Bronchial epithelial cell (primary cell): Measurements from ENCODE around the gene KRTAP5-2. TPM values are rescaled to one million over a fixed set of nuclear protein-coding genes. Genes with fewer than 3 reads are reported as not detected.
"Not testable (repeated sequence)": the region's sequence is repeated elsewhere in the genome, so short reads cannot be mapped to it uniquely, and the experiment has no call there.

Experiments used
- DNase-seq: peaks from one replicate; pipeline ENCODE4 v3.0.0-alpha.2; 2010; ENCODE audit warnings: low read depth
- FAIRE-seq: peaks from 2 replicates; lab custom pipeline; 2011; peaks lifted over from hg19 to GRCh38; lab: Jason Lieb, UNC
- H3K27me3 ChIP-seq: 2 replicates; pipeline ENCODE4 v1.5.1; 2011; ENCODE audit warnings: low read length; ENCODE audit not compliant: control insufficient read depth, insufficient read depth
- H3K36me3 ChIP-seq: 2 replicates; pipeline ENCODE4 v1.5.1; 2011; ENCODE audit warnings: low read length; ENCODE audit not compliant: control insufficient read depth, insufficient read depth
- H3K4me3 ChIP-seq: 2 replicates; pipeline ENCODE4 v1.5.1; 2011; ENCODE audit warnings: mild to moderate bottlenecking, low read depth, low read length, control low read depth
- total RNA-seq: library from RNA; depleted of rRNA; stranded (reverse); fragments of >200 nt; gene quantifications from 2 replicates; pipeline ENCODE4 v1.2.1, GENCODE V29; 2014
- TF ChIP-seq, protein P1 (sequence below): IDR thresholded peaks from 2 replicates; pipeline ENCODE4 v1.5.1; 2011; ENCODE audit warnings: mild to moderate bottlenecking, moderate library complexity, low read length, control low read depth, inconsistent platforms; ENCODE audit not compliant: insufficient read depth, severe bottlenecking

Gene KRTAP5-2
- total RNA-seq, 1 donor from 2014 or later, result not detected

GRCh38 chr11:1597331-1597993 is 632 bp downstream of the KRTAP5-2 start:
- Histone ChIP-seq H3K36me3 (no peaks in the 10 kb centered on the region), H3K27me3 (peaks cover 5% of the 10 kb centered on the region), H3K4me3 (no peak overlapping the region)
- DNase-seq (no peak), FAIRE-seq (peak; percentile 52)
- TF ChIP-seq, protein P1, sequence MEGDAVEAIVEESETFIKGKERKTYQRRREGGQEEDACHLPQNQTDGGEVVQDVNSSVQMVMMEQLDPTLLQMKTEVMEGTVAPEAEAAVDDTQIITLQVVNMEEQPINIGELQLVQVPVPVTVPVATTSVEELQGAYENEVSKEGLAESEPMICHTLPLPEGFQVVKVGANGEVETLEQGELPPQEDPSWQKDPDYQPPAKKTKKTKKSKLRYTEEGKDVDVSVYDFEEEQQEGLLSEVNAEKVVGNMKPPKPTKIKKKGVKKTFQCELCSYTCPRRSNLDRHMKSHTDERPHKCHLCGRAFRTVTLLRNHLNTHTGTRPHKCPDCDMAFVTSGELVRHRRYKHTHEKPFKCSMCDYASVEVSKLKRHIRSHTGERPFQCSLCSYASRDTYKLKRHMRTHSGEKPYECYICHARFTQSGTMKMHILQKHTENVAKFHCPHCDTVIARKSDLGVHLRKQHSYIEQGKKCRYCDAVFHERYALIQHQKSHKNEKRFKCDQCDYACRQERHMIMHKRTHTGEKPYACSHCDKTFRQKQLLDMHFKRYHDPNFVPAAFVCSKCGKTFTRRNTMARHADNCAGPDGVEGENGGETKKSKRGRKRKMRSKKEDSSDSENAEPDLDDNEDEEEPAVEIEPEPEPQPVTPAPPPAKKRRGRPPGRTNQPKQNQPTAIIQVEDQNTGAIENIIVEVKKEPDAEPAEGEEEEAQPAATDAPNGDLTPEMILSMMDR, result no peak

DNA sequence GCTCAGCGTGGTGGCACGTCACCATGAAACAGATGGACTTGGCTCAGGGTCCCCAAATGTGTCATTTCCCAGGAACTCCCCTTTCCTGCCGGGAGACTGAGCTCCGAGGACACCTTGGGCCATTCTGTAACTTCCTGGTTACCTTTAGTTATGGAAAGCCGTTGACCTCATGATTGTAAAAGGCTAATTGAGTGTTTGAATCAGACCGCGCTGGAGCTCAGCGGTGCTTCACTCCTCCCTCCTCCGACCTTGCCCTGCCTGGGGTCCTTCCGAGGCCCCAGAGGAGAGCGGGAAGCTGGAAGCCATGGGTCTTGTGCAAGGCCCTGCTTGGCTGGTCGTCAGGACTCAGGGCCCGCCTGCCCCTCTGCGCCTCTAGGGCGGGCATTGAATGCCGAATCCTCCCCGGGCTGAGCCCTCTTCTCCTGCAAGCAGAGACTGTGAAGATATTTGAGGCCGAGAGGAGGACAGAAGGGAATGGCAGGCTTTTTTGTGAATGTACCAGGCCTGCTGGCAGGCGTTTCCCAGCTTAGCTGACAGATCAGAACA is 1.4 kb downstream of the KRTAP5-2 start:
- H3K4me3 ChIP-seq, H3K27me3 ChIP-seq, DNase-seq, FAIRE-seq, H3K36me3 ChIP-seq: not testable (repeated sequence)

GRCh38 chr11:1595994-1596575 is 2.0 kb downstream of the KRTAP5-2 start:
- peak; percentile 90 for FAIRE-seq
- not testable (repeated sequence) for H3K36me3 ChIP-seq, DNase-seq, H3K27me3 ChIP-seq, H3K4me3 ChIP-seq

DNA sequence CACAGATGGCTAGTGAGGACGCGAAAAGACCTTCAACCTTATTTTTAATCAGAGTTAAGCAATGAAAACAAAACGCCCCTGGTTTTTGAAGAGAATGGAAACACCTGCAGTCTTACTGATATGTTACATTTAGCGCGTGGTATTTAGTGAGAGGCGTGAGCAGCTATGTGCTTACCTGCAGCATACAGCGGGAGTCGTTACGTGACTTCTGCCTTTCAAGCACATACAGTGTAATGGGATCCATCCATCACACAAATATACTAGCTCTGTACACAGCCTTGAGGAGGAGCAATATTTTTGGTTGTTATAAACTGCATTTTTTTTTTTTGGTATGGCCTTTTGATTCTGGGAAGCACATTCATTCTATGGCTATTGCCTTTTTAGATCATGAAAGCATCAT is 5.5 kb downstream of the KRTAP5-2 start:
- DNase-seq (no peak), FAIRE-seq (no peak)
- Histone ChIP-seq H3K4me3 (no peak overlapping the region), H3K36me3 (no peaks in the 10 kb centered on the region), H3K27me3 (peaks cover 5% of the 10 kb centered on the region)
- TF ChIP-seq, protein P1, result no peak

GRCh38 chr11:1589996-1590395 is 8.1 kb downstream of the KRTAP5-2 start:
- Histone ChIP-seq H3K27me3 (no peaks in the 10 kb centered on the region), H3K36me3 (no peaks in the 10 kb centered on the region), H3K4me3 (no peak overlapping the region)
- DNase-seq, result no peak
- FAIRE-seq, result no peak
- TF ChIP-seq, protein P1, result no peak

DNA sequence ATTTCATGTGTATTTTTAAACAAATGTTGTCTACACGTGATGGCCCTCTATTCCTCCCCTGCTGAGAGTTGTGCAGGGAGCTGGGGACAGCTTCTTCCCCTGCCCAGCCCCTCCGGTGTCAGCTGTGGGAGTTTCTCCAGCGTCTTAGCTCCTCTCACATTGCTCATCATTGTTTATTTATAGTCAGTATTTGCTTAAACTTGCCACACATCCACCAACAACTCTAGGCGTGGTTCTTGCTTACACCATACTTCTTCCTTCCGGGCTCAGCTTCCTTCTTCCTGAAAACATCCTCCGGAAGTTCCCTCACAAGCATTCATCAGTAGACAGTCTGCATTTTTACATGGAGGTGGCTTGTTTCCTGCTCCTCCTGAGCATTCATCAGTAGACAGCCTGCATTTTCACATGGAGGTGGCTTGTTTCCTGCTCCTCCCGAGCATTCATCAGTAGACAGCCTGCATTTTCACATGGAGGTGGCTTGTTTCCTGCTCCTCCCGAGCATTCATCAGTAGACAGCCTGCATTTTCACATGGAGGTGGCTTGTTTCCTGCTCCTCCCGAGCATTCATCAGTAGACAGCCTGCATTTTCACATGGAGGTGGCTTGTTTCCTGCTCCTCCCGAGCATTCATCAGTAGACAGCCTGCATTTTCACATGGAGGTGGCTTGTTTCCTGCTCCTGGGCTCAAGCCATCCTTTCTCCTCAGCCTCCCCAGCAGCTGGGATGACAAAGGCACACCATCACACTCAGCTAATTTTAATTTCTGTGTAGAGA is 8.7 kb downstream of the KRTAP5-2 start:
- not testable (repeated sequence) for H3K36me3 ChIP-seq, H3K27me3 ChIP-seq, H3K4me3 ChIP-seq
- FAIRE-seq, result peak; percentile 68
- DNase-seq, result peak; percentile 86

GRCh38 chr11:1586699-1587098 is 11.4 kb downstream of the KRTAP5-2 start:
- TF ChIP-seq, protein P1, result no peak
- H3K36me3 ChIP-seq, result no peaks in the 10 kb centered on the region
- FAIRE-seq (no peak), DNase-seq (no peak)
- H3K4me3 ChIP-seq, result no peak overlapping the region
- peaks cover 2% of the 10 kb centered on the region for H3K27me3 ChIP-seq

GRCh38 chr11:1584661-1585370 is 13.3 kb downstream of the KRTAP5-2 start, which contains the start of gene KRTAP5-1:
KRTAP5-1 (minus strand) TSS chr11:1585283; CDS start chr11:1585249, 34 bp downstream.
- not testable (repeated sequence) for H3K27me3 ChIP-seq, H3K4me3 ChIP-seq, FAIRE-seq

DNA sequence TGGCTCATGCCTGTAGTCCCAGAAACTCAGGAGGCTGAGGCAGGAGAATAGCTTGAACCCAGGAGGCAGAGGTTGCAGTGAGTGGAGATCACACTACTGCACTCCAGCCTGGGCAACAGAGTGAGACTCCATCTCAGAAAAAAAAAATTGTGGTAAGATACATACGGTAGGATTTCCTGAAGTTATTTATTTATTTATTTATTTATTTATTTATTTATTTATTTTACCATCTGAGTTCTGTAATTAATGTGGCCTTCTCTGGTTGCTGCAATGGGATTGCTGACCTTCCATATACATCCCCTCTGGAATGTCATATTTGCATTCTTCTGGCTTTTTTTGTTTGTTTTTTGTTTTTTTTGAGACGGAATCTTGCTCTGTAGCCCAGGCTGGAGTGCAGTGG is 15.2 kb downstream of the KRTAP5-2 start:
- not testable (repeated sequence) for FAIRE-seq, H3K27me3 ChIP-seq, H3K4me3 ChIP-seq, H3K36me3 ChIP-seq, DNase-seq

More at GRCh38 chr11:1584661-1585370, 13.3 kb downstream of the KRTAP5-2 start, which contains the start of gene KRTAP5-1:
- not testable (repeated sequence) for H3K36me3 ChIP-seq, DNase-seq
